Stimulated activated memory B cell treated with anti-CD40 and anti-IgM and Interleukin-4, amounts not matched to agents 10 μg/mL and 1 μg/mL and 100 μg/mL, for 72 hours (primary cell): ENCODE measurements around the gene UBQLN4.

ENCODE experiments used
- ATAC-seq: fragments of 150-1000 bp; cut with Tn5 transposase; 2 replicates; pipeline ENCODE4 v1.10.0; 2021
- H3K27ac Mint-ChIP-seq: one replicate; pipeline ENCODE4 v1.8.0; 2022; ENCODE audit warnings: mild to moderate bottlenecking, mixed read lengths
- H3K27me3 Mint-ChIP-seq: one replicate; pipeline ENCODE4 v1.8.0; 2022; ENCODE audit warnings: mixed read lengths
- H3K36me3 Mint-ChIP-seq: one replicate; pipeline ENCODE4 v1.8.0; 2022; ENCODE audit warnings: mixed read lengths
- H3K4me1 Mint-ChIP-seq: one replicate; pipeline ENCODE4 v1.8.0; 2022; ENCODE audit warnings: mixed read lengths
- H3K4me3 Mint-ChIP-seq: one replicate; pipeline ENCODE4 v1.8.0; 2022; ENCODE audit warnings: mild to moderate bottlenecking, moderate library complexity, mixed read lengths
- H3K9me3 Mint-ChIP-seq: one replicate; pipeline ENCODE4 v1.8.0; 2022; ENCODE audit warnings: mixed read lengths

The UBQLN4 gene

DNA sequence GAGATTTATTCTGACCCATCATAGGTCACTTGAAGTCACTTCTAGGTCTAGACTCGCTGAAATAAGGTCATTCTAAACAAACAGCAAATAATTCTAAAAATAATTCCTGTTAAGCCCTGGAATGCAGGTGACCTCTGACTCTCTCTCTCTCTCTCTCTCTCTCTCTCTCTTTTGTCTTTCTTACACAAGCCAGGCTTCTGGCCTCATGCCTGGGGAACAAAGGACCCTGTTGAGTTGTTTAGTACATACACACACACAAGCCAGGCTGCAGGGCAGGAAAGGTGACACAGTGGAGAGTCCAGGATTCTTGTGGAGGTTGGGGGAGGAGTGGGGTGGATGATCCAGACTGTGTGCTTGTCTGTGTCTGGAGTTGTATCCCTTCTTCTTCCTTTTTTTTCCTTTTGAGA is 32.7 kb upstream of the UBQLN4 start:
- Mint-ChIP-seq H3K36me3 (no peaks in the 10 kb centered on the region), H3K4me3 (no peak overlapping the region), H3K4me1 (peaks cover 31% of the 10 kb centered on the region), H3K9me3 (no peaks in the 10 kb centered on the region), H3K27ac (no peak overlapping the region), H3K27me3 (peaks cover 59% of the 10 kb centered on the region)
- ATAC-seq = no peak

DNA sequence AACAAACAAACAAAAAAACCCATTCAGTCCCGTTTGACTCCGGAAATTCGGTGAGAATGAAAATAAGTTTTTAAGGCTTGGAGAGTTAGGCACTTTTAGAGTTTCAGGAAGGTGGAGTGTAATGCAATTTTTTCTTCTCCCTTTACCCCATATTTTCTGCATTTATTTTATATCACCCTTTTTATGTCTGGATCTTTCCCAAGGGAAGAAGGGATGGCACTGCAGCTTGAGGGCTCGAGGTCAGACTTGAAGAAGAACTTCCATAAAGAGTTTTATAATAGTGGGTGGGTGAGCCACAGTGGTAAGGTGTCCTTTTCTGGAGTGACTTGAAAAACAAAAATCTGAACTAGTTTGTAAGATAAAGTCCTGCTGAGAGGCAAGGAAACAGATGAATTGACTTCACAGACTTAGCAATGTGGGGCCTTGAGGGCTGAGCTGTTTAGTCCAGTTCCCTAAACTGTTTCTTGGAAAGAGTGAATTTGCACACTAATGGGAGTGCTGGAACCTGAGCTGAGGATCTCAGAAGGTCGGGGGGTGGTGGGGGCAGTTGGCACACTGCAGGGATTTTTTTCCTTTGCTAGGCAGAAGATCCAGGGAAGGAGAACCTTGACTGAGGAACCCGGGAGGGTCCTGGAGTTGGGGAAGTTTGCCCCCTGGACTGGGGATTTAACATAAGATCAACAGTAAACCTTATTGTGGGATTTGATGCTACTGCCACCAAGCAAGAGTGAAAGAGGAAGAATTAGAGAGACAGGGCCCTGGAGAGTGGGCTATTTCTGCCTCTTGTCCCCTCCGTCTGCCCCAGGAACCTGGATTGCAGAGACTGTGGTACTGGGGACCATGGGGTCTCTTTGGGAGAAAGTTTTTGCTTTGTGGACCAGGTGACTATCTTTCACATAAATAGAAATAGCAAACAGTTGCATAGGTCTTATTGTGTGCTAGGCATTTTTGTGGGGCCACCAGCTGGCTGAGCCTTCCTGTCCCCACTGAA is 30.5 kb upstream of the UBQLN4 start:
- peaks cover 15% of the 10 kb centered on the region for H3K4me1 Mint-ChIP-seq
- H3K9me3 Mint-ChIP-seq = no peaks in the 10 kb centered on the region
- no peak overlapping the region for H3K27ac Mint-ChIP-seq
- no peak for ATAC-seq
- H3K27me3 Mint-ChIP-seq = peaks cover 41% of the 10 kb centered on the region
- H3K36me3 Mint-ChIP-seq = no peaks in the 10 kb centered on the region
- H3K4me3 Mint-ChIP-seq = no peak overlapping the region

- no peaks in the 10 kb centered on the region for H3K9me3 Mint-ChIP-seq
These were observed 28.9 kb upstream of the UBQLN4 start, which contains the start of gene MEX3A for GRCh38 chr1:156082309-156083091. TSS of gene MEX3A (minus strand) at chr1:156082465. CDS start at chr1:156081998, 467 bp downstream.

GRCh38 chr1:156081917-156082308 is 28.3 kb upstream of the UBQLN4 start:
- Mint-ChIP-seq H3K27ac (no peak overlapping the region), H3K9me3 (no peaks in the 10 kb centered on the region), H3K36me3 (no peaks in the 10 kb centered on the region), H3K27me3 (peaks cover 27% of the 10 kb centered on the region), H3K4me3 (peak overlapping the region; percentile 81), H3K4me1 (peaks cover 15% of the 10 kb centered on the region)
- ATAC-seq = no peak

More at GRCh38 chr1:156082309-156083091, 28.9 kb upstream of the UBQLN4 start, which contains the start of gene MEX3A:
- Mint-ChIP-seq H3K27me3 (peaks cover 33% of the 10 kb centered on the region), H3K4me1 (peaks cover 15% of the 10 kb centered on the region), H3K4me3 (peak within 1 kb of the TSS; percentile 81), H3K27ac (no peak within 1 kb of the TSS), H3K36me3 (no peaks in the 10 kb centered on the region)
- ATAC-seq = peak; percentile 76

- Mint-ChIP-seq H3K4me3 (peak overlapping the region; percentile 81), H3K36me3 (no peaks in the 10 kb centered on the region), H3K27me3 (peaks cover 21% of the 10 kb centered on the region), H3K27ac (no peak overlapping the region), H3K4me1 (peaks cover 15% of the 10 kb centered on the region), H3K9me3 (no peaks in the 10 kb centered on the region)
- ATAC-seq = no peak
These were observed 27.8 kb upstream of the UBQLN4 start for GRCh38 chr1:156081180-156081916.

DNA sequence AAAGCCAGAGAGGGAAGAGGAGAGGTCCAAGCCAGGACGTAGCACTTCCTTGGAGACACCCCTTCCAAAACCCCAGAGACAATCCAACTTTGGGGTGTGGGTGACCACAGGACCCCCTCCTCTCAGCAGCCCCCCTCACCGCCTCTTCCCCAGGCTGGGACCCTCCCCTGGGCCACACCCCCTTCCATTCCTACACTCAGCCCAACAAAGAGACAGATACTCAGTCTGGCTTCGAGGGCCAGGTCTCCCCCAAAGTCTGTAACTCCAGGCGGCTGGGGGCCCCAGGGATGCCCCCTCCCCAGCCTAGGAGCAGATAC is 27.2 kb upstream of the UBQLN4 start:
- ATAC-seq = no peak
- H3K4me3 Mint-ChIP-seq = no peak overlapping the region
- H3K4me1 Mint-ChIP-seq = peaks cover 16% of the 10 kb centered on the region
- no peaks in the 10 kb centered on the region for H3K36me3 Mint-ChIP-seq
- no peaks in the 10 kb centered on the region for H3K9me3 Mint-ChIP-seq
- H3K27me3 Mint-ChIP-seq = peaks cover 17% of the 10 kb centered on the region
- H3K27ac Mint-ChIP-seq = no peak overlapping the region

GRCh38 chr1:156080241-156080862 is 26.8 kb upstream of the UBQLN4 start:
- Mint-ChIP-seq H3K4me3 (no peak overlapping the region), H3K4me1 (peaks cover 20% of the 10 kb centered on the region), H3K27me3 (peaks cover 17% of the 10 kb centered on the region), H3K9me3 (no peaks in the 10 kb centered on the region), H3K27ac (no peak overlapping the region), H3K36me3 (no peaks in the 10 kb centered on the region)
- ATAC-seq = no peak

GRCh38 chr1:156079762-156080161 is 26.2 kb upstream of the UBQLN4 start:
- no peak for ATAC-seq
- Mint-ChIP-seq H3K9me3 (no peaks in the 10 kb centered on the region), H3K27me3 (peaks cover 17% of the 10 kb centered on the region), H3K36me3 (no peaks in the 10 kb centered on the region), H3K4me1 (peaks cover 24% of the 10 kb centered on the region), H3K4me3 (no peak overlapping the region), H3K27ac (no peak overlapping the region)

DNA sequence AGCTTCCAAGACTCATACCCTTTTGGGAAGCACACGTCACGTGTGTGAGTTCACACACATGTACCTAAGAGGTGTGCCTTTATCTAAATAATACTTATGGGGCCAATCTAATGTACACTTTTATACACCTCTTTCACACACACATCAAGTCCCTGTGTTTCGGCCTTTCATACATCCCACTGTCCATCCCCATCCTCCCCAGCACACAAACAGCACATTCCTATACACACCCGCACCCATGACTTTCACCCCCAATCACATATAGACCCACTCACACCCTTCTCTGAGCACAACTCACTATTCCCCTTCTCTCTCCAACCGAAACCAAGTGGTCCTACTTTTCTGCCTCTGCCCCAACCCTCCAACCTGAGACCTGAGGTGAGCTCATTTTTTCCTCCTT is 25.1 kb upstream of the UBQLN4 start:
- no peak overlapping the region for H3K4me3 Mint-ChIP-seq
- H3K9me3 Mint-ChIP-seq = no peaks in the 10 kb centered on the region
- peaks cover 18% of the 10 kb centered on the region for H3K4me1 Mint-ChIP-seq
- ATAC-seq = no peak
- no peaks in the 10 kb centered on the region for H3K36me3 Mint-ChIP-seq
- peaks cover 8% of the 10 kb centered on the region for H3K27me3 Mint-ChIP-seq
- no peak overlapping the region for H3K27ac Mint-ChIP-seq

DNA sequence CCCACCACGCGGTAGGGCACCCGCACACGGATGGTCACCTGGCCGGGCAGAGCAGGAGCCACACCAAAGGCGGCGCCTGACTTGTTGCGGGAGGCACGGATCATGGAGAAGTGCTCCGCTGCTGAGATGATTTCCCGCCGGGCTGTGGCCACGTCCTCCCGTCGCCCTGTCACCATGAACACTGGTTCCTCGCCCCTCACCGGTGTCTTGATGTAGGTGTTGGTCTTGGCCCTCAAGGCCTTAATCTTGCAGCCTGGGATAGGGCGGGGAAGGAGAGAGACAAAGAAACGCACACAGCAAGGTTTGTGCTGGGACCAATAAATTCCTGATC is 23.8 kb upstream of the UBQLN4 start:
- H3K4me1 Mint-ChIP-seq = peaks cover 9% of the 10 kb centered on the region
- H3K36me3 Mint-ChIP-seq = no peaks in the 10 kb centered on the region
- H3K27me3 Mint-ChIP-seq = no peaks in the 10 kb centered on the region
- no peaks in the 10 kb centered on the region for H3K9me3 Mint-ChIP-seq
- no peak overlapping the region for H3K4me3 Mint-ChIP-seq
- H3K27ac Mint-ChIP-seq = no peak overlapping the region
- ATAC-seq = no peak

DNA sequence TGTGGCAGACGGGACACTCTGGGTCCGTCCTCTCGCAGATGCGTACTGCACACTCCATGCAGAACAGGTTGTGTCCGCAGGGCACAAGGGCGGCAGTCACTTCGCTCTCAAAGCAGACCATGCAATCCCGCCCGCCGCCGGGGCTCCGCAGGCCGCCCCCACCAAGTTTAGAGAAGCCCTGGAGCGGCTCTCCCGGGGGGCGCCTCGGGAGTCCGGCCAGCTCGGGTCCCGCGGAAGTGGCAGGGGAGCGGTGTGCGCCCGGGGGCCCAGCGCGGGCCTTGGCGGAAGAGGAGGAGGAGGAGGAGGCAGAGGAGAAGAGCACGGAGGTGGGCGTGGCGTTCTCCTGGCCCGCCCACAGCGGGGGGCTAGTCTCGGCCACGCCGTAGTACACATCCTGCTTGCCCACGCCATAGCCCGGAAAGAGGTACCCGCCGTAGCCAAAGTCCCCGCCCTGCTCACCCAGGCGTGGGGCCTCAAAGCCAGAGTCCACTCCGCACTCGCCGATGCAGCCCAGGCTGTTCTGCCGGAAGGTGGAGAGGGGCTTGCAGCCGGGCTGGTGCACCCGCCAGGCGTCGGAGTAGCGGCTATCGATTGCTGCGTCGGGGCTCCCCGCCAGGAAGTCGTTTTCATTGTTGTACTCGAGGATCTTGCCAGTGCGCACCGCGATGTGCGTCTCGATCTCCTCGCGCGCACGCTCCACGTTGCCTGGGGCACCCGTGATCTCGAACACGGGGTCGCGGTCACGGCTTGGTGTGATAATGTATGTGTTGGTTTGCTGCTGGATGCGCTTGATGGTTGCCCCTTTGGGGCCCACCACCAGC is 23.2 kb upstream of the UBQLN4 start:
- H3K4me3 Mint-ChIP-seq = peak overlapping the region; percentile 75
- H3K4me1 Mint-ChIP-seq = peaks cover 9% of the 10 kb centered on the region
- peak; percentile 85 for ATAC-seq
- no peaks in the 10 kb centered on the region for H3K27me3 Mint-ChIP-seq
- H3K27ac Mint-ChIP-seq = peak overlapping the region; percentile 46
- H3K36me3 Mint-ChIP-seq = no peaks in the 10 kb centered on the region
- H3K9me3 Mint-ChIP-seq = no peaks in the 10 kb centered on the region

- Mint-ChIP-seq H3K36me3 (no peaks in the 10 kb centered on the region), H3K27ac (peak overlapping the region; percentile 7), H3K9me3 (no peaks in the 10 kb centered on the region), H3K4me3 (peak overlapping the region; percentile 75), H3K27me3 (peaks cover 8% of the 10 kb centered on the region), H3K4me1 (peaks cover 9% of the 10 kb centered on the region)
- no peak for ATAC-seq
These were observed 22.2 kb upstream of the UBQLN4 start for GRCh38 chr1:156075775-156076204.

DNA sequence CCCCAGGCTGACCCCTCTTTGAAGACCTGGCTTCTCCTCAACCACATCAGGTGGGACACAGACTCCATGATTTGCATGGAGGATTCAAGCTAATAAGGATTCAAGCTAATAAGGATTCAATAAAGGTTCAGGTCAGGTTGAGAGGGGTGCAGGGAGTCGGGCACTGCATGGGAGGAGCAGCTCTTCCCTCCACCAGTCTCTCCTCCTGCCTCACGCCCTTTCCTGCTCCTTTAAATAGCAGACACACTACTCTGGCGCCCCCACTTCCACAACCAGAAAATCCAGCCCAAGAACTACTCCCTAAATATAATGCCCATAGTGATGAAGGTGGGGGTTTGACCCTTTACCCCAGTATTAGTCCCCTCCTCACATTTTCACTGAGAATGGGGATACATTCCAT is 21.6 kb upstream of the UBQLN4 start:
- H3K4me1 Mint-ChIP-seq = peaks cover 9% of the 10 kb centered on the region

GRCh38 chr1:156074661-156075060 is 21.1 kb upstream of the UBQLN4 start:
- H3K36me3 Mint-ChIP-seq = no peaks in the 10 kb centered on the region
- no peak overlapping the region for H3K27ac Mint-ChIP-seq
- no peak for ATAC-seq
- no peaks in the 10 kb centered on the region for H3K9me3 Mint-ChIP-seq
- no peak overlapping the region for H3K4me3 Mint-ChIP-seq
- H3K27me3 Mint-ChIP-seq = peaks cover 17% of the 10 kb centered on the region
- H3K4me1 Mint-ChIP-seq = peaks cover 9% of the 10 kb centered on the region

More for the DNA sequence above, 21.6 kb upstream of the UBQLN4 start:
- Mint-ChIP-seq H3K27ac (peak overlapping the region; percentile 7), H3K36me3 (no peaks in the 10 kb centered on the region), H3K9me3 (no peaks in the 10 kb centered on the region), H3K4me3 (peak overlapping the region; percentile 75), H3K27me3 (peaks cover 15% of the 10 kb centered on the region)
- no peak for ATAC-seq
